ENCODE data around the gene MLLT3.

The MLLT3 gene

DNA sequence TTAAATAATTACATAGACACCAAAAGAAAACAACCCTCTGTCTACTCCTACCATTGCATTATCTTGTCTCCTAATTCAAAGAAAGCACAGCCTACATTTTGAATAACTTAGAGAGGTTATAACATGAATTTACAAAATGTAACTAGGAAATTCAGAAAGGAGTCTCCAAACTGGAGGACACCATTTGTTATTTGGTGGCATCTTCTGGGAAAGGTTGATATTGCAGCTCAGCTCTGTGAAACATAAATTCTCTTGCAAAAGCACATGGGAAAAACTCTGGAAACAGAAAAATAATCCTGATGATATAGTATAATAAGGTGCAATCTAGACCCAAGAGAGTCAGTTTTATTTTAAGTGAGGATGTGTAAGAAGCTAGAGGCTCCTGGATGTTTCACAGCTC is 215.3 kb downstream of the MLLT3 start:
- DNase-seq = no peak

DNA sequence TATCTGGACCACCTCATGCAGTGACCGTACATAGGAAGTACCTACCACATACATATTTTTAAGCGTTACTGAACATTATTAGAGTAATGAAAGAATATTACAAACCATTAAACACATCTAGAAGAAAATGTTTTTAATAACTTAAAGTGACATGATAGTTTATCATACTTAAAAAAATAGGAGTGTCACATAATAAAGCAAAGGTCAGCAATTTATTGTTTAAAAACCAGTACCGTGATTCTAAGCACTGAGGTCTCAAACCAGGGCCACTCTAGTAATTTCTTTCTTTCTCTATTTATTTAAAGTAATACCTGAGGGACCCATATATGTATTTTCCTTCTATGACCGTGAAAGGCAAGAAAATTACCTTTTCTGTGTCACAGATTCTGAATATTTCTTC is 216.0 kb downstream of the MLLT3 start:
- no peak for DNase-seq

DNA sequence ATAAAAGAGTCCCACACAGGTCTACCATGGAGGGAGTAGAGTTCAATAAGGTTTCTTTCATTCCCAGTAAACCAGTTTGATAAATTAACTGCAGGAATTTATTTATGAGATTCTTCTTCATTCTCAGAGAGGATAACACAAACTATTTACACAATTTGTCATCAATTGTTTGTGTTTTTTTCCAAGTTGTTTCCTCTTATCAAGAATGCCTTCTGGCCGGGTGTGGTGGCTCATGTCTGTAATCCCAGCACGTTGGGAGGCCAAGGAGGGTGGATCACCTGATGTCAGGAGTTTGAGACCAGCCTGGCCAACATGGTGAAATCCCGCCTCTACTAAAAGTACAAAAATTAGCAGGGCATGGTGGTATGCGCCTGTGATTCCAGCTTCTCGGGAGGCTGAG is 216.7 kb downstream of the MLLT3 start:
- no peak for DNase-seq

DNA sequence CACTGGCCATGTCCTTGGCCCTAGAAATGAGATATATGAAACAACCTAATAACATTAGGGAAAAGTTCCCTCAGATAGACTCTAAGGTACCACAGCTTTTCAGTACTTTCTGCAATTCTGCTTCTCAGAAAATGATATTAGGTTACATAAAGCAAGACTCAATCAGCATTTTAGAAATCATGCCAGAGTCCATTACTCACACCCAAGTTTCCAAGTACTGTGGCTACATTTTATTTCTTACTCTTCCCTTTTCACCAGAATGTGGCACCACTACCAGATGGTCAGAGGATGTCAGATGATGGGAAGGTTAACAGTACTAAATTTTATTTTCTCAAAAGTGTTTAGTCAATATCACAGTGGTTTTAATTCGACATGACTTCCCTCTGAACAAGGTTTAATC is 217.2 kb downstream of the MLLT3 start:
- no peak for DNase-seq

DNA sequence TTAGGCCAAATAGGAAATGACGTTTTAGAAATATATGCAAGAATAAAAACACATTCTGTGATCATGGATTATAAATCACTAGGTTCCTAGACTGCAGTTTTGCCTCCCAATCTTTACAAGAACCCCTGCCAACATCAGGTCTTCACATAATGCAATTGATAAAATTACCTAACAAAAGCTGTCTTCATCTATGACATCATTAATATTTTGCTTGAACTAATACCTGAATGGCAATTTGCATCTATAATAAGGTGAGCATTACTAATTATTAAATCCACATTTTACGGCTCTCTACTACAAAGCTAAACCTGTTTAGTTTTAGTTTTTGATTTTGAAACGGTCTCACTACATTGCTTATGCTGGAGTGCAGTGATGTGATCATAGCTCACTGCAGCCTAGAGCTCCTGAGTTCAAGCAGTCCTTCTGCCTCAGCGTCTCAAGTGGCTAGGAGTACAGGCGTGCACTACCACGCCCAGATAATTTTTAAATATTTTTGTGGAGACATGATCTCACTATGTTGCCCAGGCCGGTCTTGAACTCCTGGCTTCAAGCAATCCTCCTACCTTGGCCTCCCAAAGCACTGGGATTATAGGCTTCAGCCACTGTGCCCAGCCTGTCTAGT is 218.0 kb downstream of the MLLT3 start:
- DNase-seq = no peak

DNA sequence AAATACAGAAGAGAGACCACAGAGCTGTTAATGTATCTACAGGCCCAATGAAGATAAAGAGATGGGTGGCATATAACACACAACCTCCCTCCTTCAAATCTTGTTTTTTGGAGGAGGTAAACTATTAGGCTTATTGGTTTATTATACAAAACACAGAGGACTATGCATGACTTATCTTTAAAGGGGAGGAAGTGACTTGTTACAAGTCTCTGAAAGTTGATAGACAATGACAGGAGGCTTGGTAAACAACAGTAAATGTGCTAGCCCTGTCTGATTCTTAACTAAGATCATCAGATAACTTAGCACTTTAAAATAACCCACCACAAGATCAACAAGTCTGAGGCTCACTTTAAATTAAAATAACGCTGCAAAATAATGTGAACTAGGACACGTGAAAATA is 219.0 kb downstream of the MLLT3 start:
- DNase-seq = no peak

DNA sequence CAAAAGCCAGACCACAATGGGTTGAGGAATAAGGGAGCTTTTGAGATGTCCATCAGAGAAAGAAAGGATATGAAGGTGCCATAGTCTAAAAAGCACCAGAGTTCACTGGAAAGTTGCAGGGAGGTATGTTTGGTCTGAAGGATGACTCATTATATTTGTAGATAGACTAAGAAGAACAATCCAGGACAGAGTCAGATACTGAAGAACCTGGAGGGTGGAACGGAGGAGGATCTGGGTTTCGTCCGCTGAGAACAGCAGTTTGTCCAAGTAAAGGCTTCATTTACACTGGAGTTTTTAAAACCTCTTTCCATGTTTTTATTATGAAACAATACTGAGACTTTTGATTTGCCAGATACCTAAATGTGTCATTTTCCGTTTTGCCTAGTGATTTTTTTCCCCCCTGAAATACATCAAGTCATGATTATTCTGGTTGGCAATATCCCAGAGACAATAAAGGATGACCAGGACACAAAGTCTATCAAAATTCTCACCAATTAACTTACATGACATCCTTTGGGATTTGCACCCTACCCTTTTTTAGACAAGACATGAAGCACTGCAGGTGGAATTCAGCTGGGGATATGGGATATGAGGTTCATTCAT is 219.9 kb downstream of the MLLT3 start:
- no peak for DNase-seq

DNA sequence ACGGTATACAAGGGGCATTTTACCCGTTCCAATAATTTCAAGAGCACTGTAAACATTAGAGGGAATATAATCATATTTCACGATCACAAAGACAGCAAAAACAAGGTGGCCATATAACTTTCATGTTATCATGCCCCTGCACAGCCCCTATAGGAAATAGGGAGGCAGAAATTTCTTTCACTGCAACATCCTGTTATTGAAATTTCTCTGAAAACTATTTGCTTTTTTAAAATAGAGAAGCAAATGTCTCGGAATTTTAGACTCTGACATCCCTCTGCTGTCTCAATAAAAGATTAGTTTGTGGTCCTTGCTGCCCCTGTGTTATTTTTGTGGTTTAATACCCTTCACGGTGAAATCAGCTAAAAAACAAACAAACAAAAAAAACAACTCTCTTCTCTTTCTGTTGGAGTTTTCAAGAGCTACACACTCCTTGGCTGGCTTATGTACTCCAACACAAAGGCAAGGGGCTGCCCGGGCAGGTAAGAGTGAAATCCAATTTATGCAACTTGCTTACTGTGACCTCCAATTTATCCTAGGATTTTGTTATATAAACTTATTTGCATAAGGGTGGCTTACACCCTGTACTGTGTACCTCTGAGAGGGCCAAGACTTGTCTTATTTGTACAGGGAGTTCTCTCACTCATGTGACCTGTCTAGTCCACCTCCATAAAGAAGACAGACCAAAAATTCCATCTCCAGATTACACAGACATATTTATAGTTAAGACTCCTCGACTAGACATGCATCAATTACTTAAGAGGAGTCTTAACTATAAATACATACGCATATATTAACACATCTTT is 223.6 kb downstream of the MLLT3 start:
- no peak for DNase-seq

DNA sequence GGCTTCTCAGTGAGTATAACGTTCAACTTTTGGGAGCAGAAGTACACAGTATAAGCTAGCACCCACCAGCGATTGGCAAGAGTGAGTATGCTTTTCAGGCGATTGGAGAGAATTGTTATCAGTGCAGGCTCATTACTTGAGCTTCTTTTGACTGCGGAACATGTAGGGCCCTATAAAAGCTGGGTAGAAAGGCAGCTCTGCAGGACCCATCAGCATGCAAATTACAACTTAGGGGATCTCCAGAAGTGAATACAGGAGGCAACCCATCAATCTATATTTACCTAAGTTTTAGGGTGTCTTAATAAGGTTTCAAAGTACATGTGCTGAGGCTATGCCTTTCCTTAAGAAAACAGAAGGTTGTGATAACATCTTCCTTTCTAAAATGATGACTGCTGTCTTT is 225.0 kb downstream of the MLLT3 start:
- no peak for DNase-seq

DNA sequence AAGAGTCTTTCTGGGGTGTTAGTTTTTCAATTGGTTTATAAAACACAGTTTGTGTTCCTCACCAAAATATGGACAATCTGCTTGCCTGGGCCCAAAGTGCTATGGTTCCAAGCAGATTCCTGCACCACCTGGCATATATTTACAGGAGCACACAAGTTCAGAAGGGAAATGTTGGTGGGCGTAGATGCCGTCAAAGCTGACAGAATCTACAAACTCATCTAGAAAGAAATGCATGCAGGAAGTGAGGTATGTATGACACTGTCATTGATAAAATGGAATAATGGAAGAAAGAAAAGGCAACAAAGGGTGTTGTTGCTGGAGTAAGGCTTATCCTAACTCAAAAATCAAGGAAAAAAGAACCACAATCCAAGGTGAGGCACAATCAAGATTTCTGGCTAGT is 225.8 kb downstream of the MLLT3 start:
- no peak for DNase-seq

DNA sequence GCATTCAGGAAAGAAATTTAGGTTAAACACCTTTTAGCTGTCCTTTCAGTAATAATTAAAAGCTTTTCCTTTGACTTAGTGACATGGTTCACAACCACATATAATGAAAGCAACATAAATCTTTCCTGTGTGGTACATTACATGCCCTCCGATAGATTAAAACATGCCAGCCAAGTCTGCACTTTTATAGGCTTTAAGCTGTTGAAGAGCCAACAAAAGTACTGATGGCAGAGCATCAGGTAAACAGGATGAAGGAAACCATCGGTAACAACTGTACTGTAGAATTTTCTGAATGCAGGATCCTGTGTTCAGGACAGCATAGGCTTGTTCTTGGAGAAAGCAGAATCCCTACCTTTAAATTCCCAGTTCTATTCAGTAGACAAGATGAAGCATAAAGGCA is 226.6 kb downstream of the MLLT3 start:
- no peak for DNase-seq

DNA sequence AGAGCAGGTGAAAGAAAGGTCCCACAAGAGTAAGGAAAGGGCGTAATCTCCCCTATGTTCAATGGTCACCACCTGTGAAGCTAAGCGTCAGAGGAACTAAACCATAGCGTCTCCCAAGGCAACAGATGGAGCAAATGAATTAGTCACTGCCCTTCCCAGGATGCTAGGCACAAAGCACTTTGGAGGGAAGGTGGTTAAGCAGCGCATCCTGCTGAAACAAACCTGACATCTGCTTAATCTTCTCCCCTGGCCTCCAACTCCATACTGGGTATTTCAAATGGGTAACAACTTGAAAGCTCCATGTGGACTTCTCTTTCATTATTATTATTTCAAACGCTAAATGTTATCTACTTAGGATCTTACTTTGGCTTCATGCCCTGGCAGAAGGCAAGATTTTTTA is 227.3 kb downstream of the MLLT3 start:
- no peak for DNase-seq

DNA sequence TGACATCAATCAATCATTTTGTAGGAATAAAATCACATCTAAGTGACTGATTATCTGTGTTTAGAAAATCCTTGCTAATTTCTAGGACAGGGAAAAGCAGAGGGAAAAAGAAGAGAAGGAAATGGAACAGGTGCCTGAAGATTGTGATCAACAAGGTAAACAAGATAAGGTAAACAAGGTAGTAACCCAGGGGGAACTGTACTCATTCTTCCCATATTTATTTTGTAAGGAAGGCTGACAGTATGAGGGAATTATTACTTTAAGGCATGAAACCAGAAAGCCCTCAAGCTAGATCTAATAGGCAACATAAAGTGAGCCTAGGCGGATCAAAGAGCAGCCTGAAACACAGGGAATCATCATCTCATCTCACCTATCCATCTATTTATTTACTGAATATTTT is 231.1 kb downstream of the MLLT3 start:
- DNase-seq = no peak

DNA sequence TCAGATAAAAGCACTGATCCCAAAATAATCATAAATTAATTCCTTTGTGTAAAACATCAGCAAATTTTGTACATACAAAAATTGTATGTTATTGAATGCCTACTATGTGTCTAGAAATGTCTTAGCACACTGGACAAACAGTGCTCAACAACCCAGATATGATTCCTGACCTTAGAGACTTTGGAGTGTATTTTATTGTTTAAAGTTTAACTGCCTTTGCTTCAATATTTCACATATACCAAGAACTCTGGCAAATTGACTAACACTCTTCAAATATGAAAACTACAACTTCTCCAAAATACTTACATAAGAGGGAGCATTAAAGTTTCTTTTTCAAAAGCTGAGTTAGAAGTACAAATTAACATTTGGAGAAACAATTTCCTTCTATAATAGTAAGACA is 231.9 kb downstream of the MLLT3 start:
- no peak for DNase-seq

DNA sequence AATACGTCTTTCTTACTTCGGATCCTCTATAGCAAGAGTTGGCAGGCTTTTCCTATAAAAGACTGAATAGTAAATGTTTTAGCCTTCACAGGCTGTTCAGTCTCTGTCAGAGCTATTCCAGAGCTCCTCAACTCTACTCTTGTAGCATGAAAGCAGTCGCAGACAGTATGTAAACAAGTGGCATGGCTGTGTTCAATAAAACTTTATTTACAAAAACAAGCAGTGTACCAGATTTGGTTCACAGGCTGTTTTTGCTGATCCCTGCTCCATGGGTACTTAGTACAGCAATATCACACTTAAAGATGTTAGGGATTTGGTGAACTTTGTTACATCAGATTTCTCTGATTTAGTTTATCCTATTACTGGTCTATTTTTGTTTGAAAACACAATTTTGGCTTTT is 235.2 kb downstream of the MLLT3 start:
- no peak for DNase-seq

DNA sequence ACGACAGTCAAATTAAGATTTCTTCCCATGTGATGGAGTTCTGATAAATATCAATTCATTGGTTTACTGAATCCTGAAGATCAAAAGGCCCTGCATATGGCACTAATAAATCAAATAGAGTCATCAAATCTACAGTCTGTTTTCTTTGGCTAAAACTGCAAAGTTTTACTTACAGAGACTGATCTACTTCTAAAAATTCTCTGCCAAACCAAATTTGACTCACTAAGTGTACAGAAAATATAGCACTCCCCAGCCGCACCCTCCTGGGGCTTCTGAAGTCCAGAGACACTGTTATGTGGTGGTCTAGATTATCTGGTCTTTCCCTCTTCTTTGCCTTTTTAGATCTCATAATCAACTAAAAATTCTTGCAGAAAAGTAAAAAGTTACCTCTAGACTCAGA is 237.7 kb downstream of the MLLT3 start:
- DNase-seq = no peak

DNA sequence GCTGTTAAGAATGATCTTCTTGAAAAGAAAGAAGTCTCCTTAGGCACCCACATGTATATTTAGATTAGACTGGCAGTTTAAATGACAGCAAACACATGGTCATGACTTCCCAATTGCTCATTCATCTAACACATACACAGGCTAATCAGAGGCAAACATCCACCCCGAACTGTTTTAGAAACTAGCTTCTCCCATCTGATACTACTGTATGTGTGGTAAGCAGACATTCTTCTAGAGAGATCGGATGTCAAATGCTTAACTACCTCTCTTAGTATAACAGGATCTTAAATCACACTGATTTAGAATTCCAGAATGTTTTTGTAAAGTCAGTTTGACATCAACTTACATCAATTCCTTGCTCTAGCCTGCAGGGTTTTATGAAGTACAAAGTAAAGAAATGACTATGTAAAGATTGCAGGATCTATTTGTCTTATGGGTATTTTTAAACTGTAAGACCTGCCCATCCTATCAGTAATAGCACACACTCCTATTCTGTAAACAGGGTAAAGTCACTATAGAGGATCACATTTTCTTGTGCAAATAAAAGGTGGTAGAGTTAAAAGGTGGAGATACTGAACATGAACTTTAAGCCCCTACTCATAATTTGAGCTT is 239.7 kb downstream of the MLLT3 start:
- no peak for DNase-seq

DNA sequence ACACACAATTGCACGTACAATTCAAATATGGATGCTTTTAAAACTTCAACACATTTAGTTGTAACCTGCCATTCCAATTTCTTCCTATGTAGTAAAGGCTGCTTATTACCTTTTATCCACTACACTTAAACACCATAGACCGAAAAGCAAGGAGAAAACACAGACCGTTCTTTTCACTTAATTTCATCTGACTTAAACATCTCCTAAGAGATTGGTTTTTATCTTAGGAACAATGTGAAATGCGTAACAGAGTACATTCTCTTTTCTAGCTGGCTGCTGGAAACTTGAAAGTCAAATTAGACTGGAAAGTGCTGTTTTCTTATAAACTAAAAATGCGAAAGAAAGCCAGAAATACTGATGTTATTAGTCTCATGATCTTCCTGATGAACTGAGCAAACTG is 241.8 kb downstream of the MLLT3 start:
- DNase-seq = no peak

DNA sequence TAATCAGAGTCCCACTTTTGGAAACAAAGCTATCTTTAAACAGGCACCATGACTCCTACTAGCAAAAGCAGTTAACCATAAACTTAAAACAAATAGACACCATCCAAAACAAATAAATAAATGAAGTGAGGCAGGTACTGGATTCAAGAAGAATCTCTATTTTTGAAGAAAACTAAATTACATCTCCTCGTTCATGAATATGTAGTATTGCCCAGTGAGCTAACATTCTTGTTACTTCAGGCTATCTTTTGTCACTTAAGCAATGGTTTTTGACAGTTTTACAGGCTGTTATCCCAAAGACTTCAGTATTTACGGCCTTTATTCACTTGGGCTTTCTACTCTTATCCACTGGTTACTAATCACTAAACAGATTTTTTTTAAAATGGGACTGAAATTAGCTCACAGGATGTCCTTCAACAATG is 242.5 kb downstream of the MLLT3 start:
- DNase-seq = no peak

DNA sequence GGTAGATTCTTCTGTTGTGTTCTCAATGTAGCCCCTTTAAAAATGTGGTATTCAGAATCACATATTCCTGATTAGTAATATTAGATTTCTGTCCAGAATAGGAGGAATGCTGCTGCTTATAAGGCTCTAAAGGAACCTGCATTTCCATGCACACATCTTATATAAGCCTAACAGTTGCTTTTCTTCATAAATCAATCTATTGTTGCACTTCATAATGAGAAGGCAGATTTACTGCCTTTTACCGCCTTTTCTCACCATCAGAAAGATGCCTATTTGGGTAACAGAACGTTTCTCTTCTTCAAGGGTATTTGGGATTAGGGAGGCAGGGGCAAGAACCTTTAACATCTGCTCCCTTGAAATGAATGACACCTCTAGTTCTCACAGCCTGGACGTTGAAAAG is 243.4 kb downstream of the MLLT3 start:
- no peak for DNase-seq

DNA sequence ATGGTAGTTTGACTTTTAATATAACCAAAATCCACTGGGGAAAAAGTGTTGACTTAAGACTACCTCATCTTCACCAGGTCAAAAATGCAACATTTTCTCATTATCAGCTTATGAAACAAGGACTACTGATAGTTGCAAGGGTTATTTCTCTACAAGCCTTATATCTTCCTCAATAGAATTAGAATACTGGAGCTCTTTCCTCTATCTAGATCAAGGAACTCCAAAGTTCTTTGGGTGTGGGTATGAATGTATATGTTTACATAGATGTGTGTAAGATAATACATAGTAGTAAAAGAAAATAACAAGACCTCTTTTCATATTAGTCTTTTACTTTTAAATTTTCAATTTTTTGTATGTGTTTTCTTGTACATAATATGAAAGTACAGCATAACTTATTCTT is 244.5 kb downstream of the MLLT3 start:
- DNase-seq = no peak

DNA sequence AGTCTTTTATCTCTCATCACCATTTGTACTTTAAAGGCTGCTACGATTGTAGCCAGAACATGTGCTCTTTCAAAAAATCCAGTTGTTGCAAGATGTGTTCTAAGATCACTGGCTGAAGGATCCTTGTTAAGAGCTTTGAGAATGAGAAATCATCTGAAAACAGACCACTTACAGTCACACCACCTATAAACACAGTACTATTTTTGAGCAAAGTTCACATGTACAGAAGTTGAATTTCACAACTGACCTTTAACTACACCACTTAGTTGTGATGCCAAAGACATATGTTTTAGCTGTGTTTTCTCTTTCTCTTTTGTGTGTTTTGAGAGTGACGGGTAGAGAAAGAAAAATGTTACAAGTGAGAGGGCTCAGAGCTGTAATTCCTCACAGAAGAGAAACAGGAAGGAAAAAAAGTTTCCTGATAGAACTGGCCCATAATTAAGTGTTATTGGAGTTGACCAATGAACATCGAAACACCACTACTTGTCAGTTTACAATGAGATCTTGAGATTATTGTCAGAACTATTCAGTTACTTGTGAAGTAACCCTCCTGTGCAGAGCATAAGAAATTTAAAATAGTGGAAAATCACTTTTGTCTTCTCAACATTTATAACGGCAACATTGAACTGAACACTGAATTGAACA is 245.4 kb downstream of the MLLT3 start:
- no peak for DNase-seq

DNA sequence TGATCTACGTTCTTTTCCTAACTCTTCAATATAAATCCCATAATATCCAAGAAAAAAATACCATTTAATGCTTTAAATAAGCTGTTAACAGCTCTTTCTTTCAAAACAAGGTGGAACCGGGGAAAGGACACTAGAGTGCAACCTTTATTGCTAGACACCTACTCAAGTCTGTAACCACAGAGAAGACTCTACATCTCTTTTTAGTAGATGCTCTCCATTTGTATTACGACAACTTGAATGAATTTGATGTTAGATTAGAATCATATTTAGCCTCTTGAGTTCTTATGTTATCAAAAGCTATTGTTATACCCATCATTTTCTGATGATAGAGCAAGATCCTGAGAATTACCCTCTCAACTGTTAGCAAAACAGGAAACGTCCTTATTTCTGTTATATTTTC is 246.3 kb downstream of the MLLT3 start:
- DNase-seq = no peak

DNA sequence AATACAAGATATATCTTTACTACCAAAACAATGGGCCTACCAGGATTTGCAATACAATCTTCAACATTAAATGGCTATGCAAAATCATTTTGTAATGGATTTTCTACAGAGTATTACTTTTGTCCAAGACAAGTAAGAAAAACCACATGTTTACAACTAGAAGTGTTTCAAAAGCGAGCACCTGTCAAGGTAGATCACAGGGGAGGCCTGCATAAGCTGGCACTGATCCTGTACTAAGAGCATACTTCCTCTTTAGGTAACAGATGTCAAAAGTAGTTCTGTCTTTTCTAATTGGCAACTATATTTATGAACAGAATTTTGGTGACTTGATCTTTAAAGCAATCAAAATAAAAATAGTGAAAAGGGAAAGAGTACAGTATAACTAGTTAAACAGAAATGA is 249.0 kb downstream of the MLLT3 start:
- no peak for DNase-seq

All from stimulated activated naive CD4-positive, alpha-beta T cell treated with Interleukin-2 at 50 U/mL for 16 hours (primary cell).